ENCODE measurements around the gene ASTN2. TPM values are rescaled to one million over a fixed set of nuclear protein-coding genes. Genes with fewer than 3 reads are reported as not detected.

The ASTN2 gene
- total and polyA plus RNA-seq, 9 of the 15 experiments (the other 6 are each of a cell fraction or from before 2014, with no cell fraction given), result 0.56 to 3.5 (median 1.9) TPM

- H3K4me2 ChIP-seq (ENCODE audit: insufficient read depth, low read length), result no peak overlapping the region
- DNase-seq (ENCODE audit: extremely low read depth in 1 of 4, low spot score in 3 of 4) (no peak), FAIRE-seq (no peak), ATAC-seq (no peak)
- no peaks in the 10 kb centered on the region for H3K79me2 ChIP-seq (ENCODE audit: control insufficient read depth, insufficient read depth, low read length)
- H4K20me1 ChIP-seq (replicated peaks; ENCODE audit: control insufficient read depth, insufficient read depth, low read length), result no peaks in the 10 kb centered on the region
- in situ Hi-C loops (cut with MboI), result no loop called here
- no peaks in the 10 kb centered on the region for H3K9me3 ChIP-seq (replicated peaks; ENCODE audit: control insufficient read depth, insufficient read depth, low read depth, low read length)
- no peak overlapping the region for H3K9ac ChIP-seq (ENCODE audit: insufficient read depth in 1 of 2, low read depth in 2 of 2, low read length in 2 of 2)
- H3K9me1 ChIP-seq (ENCODE audit: control insufficient read depth, insufficient read depth, low read length), result no peaks in the 10 kb centered on the region
- no peak overlapping the region for H2AFZ ChIP-seq (ENCODE audit: low read depth, low read length)
- intact Hi-C loops (cut with micrococcal nuclease), result no loop called here
- no peaks in the 10 kb centered on the region for H3K27me3 ChIP-seq (ENCODE audit: control insufficient read depth in 2 of 2, insufficient read depth in 2 of 2, low read length in 2 of 2)
- no TSS peak for BruUV-seq (replicated peaks)
- H3K4me3 ChIP-seq, result no peak overlapping the region
- ChIA-PET POLR2A (interaction anchor here (1.1 to 1.3 kb wide), 2 partner anchors 11 kb away, joined by 3 to 4 read pairs; no protein-coding TSS in a partner anchor), CTCF (ENCODE audit: low intra/inter-chr PET ratio) (no interaction called here)
- no peaks in the 10 kb centered on the region for H3K4me1 ChIP-seq (replicated peaks in 1 of 2; ENCODE audit: control insufficient read depth in 2 of 2, insufficient read depth in 2 of 2, low read length in 2 of 2)
- 0% methylated on average over 2 of the region's 2 CpGs for WGBS (ENCODE audit: insufficient coverage, low coverage, missing lambda C conversion rate)
- H3K36me3 ChIP-seq (ENCODE audit: control insufficient read depth, insufficient read depth, low read length), result no peaks in the 10 kb centered on the region
- no peak overlapping the region for H3K27ac ChIP-seq (ENCODE audit: extremely low read depth, low read depth, low read length)
- TF ChIP-seq CREB5 (CRISPR knock-in tag; IDR thresholded peaks at IDR 0.05), result no peak
- TF ChIP-seq HDAC2 (IDR thresholded peaks at IDR 0.05), result no peak
- TF ChIP-seq ERF (CRISPR knock-in tag; IDR thresholded peaks at IDR 0.05), result no peak
- no peak for TF ChIP-seq LEF1 (IDR thresholded peaks at IDR 0.05)
- no peak for TF ChIP-seq ZNF398 (CRISPR knock-in tag; IDR thresholded peaks at IDR 0.05)
- TF ChIP-seq POLR2H (tag; IDR thresholded peaks at IDR 0.05; ENCODE audit: low read depth), result no peak
- TF ChIP-seq SIN3B (IDR thresholded peaks at IDR 0.05; ENCODE audit: low read depth), result no peak
- no peak for TF ChIP-seq CEBPG (CRISPR knock-in tag; IDR thresholded peaks at IDR 0.05)
- no peak for TF ChIP-seq CEBPG (tag; conservative IDR thresholded peaks at IDR 0.05 in 1 of 2, IDR thresholded peaks at IDR 0.05 in 1 of 2)
- no peak for TF ChIP-seq HCFC1 (IDR thresholded peaks at IDR 0.05; ENCODE audit: low read depth, low read length)
- TF ChIP-seq ZNF780A (CRISPR knock-in tag; IDR thresholded peaks at IDR 0.05), result no peak
- TF ChIP-seq HMG20B (CRISPR knock-in tag; IDR thresholded peaks at IDR 0.05), result no peak
- no peak for TF ChIP-seq ARID4B (CRISPR knock-in tag; IDR thresholded peaks at IDR 0.05)
- TF ChIP-seq TCF7 (IDR thresholded peaks at IDR 0.05; ENCODE audit: borderline replicate concordance), result no peak
- TF ChIP-seq HMG20A (CRISPR knock-in tag; conservative IDR thresholded peaks at IDR 0.05), result no peak
Observed at GRCh38 chr9:116763770-116764169, 651.1 kb downstream of the ASTN2 start.

Data from K562 (cell line).